Epithelial cell of proximal tubule (primary cell): ENCODE measurements around the gene ARFGAP3. TPM values are rescaled to one million over a fixed set of nuclear protein-coding genes. Genes with fewer than 3 reads are reported as not detected.

ENCODE experiments used
- DNase-seq: peaks from one replicate; pipeline ENCODE4 v3.0.0-alpha.2; 2011; ENCODE audit warnings: low read depth
- H3K4me3 ChIP-seq: 2 replicates; pipeline ENCODE4 v1.5.1; 2011; ENCODE audit warnings: low read depth, mild to moderate bottlenecking, low read length
- total RNA-seq: library from RNA; depleted of rRNA; stranded (reverse); fragments of >200 nt; gene quantifications from 2 replicates; pipeline ENCODE4 v1.2.3, GENCODE V29; 2015
- TF ChIP-seq, protein P1 (sequence below): conservative IDR thresholded peaks from 2 replicates; pipeline ENCODE4 v1.5.1; 2012; ENCODE audit warnings: low read depth, mild to moderate bottlenecking, low read length

The ARFGAP3 gene
- total RNA-seq, 1 donor from 2014 or later, result 62.2 TPM

DNA sequence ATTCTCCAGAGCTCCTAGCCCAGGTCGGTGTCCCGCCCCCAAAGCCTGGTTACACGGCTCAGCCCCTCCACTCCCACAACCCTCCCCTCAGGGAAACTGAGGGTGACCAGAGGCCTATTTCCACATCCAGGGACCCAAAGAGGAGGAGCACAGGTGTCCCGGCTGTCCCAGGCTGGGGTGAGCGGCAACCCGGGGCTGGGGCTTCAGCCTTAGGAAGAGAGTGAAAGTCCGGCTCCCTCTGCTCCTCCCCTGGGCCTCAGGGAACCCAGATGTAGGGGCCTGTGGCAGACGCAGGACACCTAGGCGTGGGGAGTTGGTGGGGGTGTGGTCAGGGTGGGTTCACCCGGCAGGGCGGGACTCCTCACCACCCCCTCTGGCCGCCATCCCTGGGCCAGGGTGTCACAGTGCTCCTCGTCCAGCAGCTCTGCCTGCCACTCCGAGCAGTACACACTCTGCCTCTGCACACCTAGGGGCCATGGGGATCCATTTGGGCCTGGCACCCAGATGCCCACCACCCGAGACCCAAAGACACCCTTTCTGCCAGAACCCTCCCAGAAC, 63.1 kb downstream of the ARFGAP3 start:
- no peak overlapping the region for H3K4me3 ChIP-seq
- no peak for DNase-seq
- TF ChIP-seq, protein P1, sequence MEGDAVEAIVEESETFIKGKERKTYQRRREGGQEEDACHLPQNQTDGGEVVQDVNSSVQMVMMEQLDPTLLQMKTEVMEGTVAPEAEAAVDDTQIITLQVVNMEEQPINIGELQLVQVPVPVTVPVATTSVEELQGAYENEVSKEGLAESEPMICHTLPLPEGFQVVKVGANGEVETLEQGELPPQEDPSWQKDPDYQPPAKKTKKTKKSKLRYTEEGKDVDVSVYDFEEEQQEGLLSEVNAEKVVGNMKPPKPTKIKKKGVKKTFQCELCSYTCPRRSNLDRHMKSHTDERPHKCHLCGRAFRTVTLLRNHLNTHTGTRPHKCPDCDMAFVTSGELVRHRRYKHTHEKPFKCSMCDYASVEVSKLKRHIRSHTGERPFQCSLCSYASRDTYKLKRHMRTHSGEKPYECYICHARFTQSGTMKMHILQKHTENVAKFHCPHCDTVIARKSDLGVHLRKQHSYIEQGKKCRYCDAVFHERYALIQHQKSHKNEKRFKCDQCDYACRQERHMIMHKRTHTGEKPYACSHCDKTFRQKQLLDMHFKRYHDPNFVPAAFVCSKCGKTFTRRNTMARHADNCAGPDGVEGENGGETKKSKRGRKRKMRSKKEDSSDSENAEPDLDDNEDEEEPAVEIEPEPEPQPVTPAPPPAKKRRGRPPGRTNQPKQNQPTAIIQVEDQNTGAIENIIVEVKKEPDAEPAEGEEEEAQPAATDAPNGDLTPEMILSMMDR, result no peak

DNA sequence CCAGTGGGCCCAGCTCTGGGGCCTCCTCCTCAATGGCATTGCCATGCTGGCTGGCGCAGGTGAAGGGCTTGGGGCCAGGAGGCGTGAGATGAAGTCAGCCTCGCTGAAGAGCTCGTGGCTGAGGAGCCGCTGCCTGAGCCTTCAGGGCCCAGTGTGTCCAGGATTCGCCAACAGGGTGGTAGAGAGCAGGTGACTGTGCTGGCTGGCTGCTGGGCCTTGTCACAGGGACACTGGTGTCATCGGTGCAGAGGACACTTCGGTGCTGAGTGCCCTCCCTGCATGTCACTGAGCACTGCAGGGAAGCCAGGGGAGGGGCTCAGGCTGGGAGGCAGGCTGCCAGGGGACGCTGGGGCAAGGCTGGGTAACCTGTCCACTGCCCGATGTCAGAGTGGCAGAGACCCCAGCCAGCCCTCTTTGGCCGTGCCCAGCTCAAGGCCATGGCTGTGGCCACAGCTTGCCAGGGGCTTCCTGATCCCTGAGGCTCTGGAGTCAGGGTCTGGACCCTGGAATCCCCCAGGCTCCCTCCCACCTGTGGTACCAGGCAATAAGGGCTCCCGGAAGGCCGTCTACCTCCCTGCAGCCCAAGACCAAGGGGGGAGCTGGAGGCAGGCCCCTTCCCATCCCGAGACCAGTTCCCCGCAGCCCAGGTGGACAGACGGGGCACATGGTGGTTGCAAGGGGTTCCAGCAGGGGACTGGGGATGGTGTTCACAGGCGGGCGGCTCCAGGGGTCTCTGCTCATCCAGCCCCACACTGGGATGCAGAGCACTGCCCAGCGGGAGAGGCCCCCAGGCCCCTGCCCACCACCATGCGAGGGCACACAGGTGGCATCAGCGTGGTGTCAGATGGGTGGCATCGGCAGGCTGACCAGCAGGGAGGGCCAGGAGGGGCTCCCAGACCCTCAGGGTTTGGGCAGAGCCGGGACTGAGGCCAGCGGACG, 63.9 kb downstream of the ARFGAP3 start:
- no peak for DNase-seq
- TF ChIP-seq, protein P1, result no peak

DNA sequence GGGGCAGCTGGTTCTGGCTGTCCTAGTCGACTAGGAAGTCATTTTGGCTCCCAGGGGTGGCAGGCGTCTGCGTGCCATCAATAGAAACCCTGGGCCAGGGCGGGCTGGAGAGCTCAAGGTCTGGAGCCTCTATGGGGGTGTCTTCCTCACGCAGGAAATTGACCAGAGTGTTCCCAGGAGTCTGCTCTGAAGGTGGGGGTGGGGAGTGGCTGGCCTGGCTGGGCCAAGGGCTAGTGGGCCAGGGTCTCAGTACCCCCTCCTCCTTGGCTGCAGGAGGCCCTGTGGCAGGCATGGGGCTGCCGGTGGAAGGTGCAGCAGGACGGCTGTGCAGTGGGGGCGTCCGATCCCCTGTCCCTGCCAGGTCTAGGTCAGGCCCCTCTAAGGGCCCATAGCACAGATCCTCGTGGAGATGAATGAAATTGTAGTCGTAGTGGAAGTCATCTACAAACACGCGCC, 64.6 kb downstream of the ARFGAP3 start:
- H3K4me3 ChIP-seq, result no peak overlapping the region
- no peak for DNase-seq
- TF ChIP-seq, protein P1, result no peak

More for the DNA sequence above, 63.9 kb downstream of the ARFGAP3 start:
- no peak overlapping the region for H3K4me3 ChIP-seq

DNA sequence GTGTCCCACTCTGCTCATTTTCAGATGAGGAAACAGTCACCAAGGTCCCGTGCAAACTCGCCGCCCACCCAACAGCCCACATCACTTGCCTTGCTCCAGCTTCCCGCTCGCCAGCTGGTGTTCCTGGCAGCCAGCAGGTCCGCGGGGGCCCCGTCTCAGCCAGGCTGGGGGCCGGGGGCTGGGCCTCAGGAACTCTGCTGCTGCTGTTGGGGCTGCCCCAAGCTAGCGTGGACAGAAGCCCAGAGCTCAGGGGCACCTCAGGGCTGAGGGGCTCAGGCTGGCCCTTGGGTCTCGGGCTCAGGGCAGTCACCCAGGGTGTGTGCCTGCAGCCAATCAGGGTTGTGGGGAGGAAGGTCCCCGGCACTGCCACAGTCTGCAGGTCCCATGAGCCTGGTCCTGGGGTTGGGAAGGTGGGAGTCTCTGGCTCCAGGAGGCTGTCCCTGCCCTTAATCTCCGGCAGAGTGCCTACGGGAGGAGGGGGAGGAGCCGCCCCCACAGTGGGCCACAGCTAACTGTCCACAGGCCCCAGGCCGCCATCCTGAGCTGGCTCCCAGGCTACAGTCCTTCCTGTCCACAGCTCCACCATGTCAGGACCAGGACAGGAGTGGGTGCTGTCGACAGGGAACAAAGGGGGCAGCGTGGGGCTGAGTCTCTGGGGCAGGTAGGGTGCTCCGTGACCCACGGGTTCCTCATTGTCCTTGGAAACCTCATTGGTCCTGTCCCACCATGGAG, 65.2 kb downstream of the ARFGAP3 start:
- no peak for DNase-seq
- TF ChIP-seq, protein P1, result no peak
- no peak overlapping the region for H3K4me3 ChIP-seq

DNA sequence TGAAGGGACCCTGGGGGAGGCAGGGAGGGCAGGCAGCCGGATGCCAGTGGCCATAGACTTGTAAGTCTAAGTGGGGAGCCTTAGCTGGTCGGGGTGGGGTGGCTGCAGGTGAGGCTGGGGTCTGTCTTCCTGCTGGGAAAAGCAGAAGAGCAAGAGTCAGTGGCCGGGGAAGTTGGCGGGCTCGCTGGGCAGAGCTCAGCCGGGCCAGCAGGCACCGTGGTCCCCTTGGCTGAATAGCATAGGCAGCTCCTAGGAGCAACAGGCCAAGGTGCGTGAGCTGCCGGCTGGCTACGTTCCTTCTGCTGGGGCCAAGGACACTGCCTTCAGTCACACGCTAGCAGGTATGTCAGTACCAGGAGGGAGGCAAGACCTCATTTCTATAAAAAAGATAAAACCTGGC, 68.6 kb downstream of the ARFGAP3 start:
- no peak for DNase-seq
- TF ChIP-seq, protein P1, result no peak
- H3K4me3 ChIP-seq, result no peak overlapping the region

DNA sequence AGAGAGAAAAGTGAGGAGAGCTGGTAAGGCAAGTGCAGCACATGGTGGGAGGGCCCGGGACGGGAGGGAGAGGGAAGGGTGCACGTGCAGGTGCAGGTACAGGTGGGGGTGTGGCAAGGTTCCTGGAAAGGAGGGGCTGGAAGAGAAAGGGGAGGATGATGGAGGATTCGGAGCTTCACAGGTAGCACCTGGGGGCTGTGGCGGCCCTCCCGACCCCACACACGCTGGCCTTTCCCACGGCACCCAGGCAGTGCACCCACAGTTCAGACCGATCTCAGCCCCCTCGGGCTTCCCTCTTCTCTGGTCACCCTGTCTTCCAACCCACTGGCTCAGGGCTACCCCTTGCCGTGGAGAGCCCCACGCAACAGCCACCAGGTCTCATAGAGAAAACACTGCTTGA, 69.1 kb downstream of the ARFGAP3 start:
- no peak overlapping the region for H3K4me3 ChIP-seq
- DNase-seq, result no peak
- TF ChIP-seq, protein P1, result no peak
